ENCODE measurements around the gene SWT1. TPM values are rescaled to one million over a fixed set of nuclear protein-coding genes. Genes with fewer than 3 reads are reported as not detected.
"Not testable (repeated sequence)": the region's sequence is repeated elsewhere in the genome, so short reads cannot be mapped to it uniquely, and the experiment has no call there.

The SWT1 gene
- total RNA-seq, 1 donor from 2014 or later, result 8.3 TPM

GRCh38 chr1:185166106-185166505, 9.1 kb downstream of the SWT1 start:
- no peak for DNase-seq (ENCODE audit: low spot score)

DNA sequence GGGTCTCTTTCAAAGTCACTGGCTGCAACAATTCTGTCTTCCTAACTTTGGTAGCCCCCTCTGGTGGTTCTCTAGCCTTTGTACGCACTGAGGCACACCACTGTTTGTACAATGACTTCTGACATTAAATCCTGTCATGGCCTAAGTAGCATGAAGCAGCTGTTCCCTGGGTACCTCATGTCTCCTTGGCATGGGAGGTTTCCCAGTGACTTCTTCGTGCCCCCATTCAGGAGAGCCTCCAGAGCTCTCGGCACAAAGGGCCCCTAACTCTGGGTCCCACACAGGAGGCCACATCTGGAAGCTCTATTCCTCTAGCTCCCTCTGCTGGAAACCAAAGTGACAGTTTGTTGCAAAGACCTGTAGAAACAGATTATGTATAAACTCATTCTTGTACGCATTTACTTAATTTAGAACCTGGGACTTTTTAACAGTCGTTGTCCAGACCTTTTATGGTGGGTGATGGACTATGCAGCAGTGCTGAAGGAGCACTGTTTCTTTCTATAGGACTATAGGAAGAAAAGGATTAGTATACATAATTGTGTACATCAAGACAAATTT, 13.4 kb downstream of the SWT1 start:
- no peak for DNase-seq (ENCODE audit: low spot score)

DNA sequence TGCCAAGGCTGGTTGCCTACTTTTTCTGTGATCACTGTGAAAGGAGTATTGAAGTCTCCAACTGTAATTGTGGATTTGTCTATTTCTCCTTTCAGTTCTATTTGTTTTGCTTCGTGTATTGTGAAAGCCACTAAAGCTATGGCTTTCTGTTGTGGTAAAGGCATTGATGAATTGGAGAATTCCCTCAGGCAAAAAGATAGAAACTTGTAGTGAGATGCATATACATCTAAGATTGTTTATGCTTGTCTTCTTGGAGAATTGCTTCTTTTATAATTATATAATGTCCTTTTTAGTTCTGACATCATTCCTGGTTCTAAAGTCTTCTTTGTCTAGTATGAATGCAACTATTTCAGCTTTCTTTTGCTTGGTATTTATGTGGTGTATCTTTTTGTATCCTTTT, 36.8 kb downstream of the SWT1 start:
- no peak for DNase-seq (ENCODE audit: low spot score)

DNA sequence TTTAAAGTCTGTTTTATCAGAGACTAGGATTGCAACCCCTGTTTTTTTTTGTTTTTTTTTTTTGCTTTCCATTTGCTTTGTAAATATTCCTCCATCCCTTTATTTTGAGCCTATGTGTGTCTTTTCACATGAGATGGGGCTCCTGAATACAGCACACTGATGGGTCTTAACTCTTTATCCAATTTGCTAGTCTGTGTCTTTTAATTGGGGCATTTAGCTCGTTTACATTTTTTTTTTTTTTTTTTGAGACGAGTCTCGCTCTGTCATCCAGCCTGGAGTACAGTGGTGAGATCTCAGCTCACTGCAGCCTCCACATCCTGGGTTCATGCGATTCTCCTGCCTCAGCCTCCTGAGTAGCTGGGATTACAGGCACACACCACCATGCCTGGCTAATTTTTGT, 41.7 kb downstream of the SWT1 start:
- DNase-seq (ENCODE audit: low spot score), result not testable (repeated sequence)

DNA sequence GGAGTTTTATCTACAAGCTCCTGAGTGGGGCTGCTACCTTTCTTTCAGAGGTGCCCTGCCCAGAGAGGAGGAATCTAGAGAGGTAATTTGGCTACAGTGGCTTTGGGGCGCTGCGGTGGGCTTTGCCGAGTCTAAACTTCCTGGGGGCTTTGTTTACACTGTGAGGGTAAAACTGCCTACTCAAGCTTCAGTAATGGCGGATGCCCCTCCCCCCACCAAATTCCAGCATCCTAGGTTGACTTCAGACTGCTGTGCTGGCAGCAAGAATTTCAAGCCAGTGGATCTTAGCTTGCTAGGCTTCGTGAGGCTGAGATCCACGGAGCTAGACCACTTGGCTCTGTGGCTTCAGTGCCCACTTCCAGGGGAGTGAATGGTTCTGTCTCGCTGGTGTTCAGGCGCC, 43.9 kb downstream of the SWT1 start:
- DNase-seq (ENCODE audit: low spot score), result no peak

DNA sequence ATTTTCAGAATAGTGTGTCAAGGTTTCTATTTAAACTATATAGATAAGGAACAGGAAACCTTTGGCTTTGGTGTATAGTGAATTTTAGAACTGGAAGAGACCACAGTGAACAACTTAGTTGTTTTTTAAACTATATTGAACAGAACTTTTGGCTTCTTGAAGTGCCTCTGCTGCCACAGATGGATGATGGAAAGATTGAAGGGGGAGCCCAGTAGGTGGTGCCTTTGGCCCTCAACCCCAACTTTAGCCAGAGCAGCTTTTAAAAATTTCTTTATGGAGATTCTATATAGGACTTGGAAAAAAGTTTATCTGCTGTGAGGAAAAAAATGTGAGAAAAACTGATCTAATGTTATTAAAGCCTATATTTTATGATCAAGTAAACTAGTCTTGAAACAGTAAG, 50.2 kb downstream of the SWT1 start:
- no peak for DNase-seq (ENCODE audit: low spot score)

GRCh38 chr1:185207980-185208602, 51.1 kb downstream of the SWT1 start:
- no peak for DNase-seq (ENCODE audit: low spot score)

- DNase-seq (ENCODE audit: low spot score), result no peak
Observed at GRCh38 chr1:185208626-185209180, 51.7 kb downstream of the SWT1 start.

DNA sequence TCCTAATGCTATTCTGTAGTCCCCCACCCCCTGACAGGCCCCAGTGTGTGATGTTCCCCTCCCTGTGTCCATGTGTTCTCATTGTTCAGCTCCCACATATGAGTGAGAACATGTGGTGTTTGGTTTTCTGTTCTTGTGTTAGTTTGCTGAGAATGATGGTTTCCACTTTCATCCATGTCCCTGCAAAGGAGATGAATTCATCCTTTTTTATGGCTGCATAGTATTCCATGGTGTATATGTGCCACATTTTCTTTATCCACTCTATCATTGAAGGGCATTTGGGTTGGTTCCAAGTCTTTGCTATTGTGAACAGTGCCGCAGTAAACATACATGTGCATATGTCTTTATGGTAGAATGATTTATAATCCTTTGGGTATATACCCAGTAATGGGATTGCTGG, 52.4 kb downstream of the SWT1 start:
- DNase-seq (ENCODE audit: low spot score), result not testable (repeated sequence)

DNA sequence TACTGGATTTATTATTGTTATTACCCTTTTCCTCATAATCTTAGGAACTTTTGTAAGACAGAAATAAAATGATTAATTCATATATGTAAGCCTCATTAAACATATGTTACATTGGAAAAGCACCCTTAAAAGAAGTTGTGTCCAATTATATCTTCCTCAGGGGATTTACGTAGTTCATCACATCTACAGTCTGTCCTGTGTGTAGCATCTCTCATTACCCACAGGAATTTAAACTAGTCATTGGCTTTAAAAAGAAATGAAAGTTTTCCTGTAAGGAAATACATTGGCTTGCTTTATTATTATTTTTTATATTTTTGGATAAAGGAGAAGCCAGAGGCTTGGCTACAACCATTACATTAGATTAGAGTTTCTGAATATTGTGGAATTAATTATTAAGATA, 56.1 kb downstream of the SWT1 start:
- DNase-seq (ENCODE audit: low spot score), result no peak

DNA sequence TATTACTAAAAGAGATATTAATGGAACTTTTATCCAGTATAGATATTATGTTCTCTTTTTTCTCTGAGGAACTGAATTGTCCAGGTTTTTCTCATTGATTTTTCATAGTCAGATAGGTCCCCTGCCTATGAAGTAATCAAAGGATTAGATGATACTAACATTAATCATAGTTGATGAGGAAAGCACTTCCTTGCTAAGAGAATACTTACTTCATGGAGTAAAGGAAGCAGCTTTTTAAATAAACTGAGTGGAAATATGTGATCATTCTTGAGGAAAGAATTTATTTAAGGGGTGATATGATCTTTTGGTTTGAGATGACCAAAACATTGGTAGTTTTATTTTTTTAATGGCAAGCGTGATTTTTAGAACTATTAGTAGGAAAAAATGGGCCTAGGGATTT, 58.9 kb downstream of the SWT1 start:
- no peak for DNase-seq (ENCODE audit: low spot score)

- DNase-seq (ENCODE audit: low spot score), result no peak
Observed at GRCh38 chr1:185224132-185224531, 67.2 kb downstream of the SWT1 start.

DNA sequence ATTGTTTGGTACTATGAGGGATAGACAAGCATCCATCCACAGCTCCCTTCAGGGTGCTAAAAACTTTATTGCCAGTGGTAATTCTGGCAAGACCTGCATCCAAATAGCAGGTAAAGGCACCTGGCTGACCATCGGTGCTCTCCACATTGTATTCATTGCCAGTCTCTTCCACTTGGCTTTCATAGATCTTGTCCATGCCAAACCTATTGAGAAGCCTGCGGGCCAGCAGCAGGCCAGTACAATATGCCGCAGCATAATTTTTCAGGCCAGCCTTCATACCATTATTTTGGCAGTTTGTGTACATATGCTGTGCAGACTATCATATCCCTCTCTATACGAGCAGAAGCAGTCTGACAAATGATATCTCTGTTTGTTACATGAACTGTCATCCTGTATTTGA, 70.2 kb downstream of the SWT1 start:
- DNase-seq (ENCODE audit: low spot score), result no peak

- no peak for DNase-seq (ENCODE audit: low spot score)
Observed at GRCh38 chr1:185228979-185229378, 72.0 kb downstream of the SWT1 start.

DNA sequence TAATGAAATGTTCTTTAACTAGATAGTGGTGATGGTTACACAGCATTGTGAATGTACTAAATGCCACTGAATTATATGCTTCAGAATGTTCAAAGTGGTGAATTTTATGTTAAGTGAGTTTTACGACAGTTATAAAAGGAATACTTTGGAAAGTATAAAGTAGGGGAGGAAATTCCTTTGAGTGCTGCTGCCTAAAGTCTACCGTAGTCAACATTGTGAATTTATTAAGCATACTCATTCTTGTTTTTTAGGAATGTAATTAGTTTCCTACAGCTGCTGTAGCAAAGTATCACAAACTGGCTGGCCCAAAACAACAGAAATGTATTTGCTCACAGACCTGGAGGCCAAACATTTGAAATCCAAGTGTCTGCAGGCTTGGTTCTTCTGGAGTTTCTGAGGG, 73.0 kb downstream of the SWT1 start:
- DNase-seq (ENCODE audit: low spot score), result no peak

DNA sequence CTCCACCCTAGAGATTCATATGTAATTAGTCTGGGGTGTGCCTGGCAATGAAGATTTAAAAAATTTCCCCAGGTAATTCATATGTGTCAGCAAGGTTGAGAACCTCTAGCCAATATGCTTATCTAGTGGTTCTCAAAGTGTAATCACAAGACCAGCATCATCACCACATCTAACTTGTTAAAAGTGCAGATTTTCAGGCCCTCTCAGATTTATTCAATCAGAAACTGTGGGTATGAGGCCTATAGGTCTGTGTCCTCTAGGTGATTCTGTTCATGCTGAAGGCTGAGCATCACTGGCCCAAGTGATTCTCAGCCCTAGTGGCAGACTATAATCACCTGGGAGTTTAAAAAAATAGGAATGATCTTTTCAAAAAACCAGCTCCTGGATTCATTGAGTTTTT, 75.9 kb downstream of the SWT1 start:
- DNase-seq (ENCODE audit: low spot score), result no peak

DNA sequence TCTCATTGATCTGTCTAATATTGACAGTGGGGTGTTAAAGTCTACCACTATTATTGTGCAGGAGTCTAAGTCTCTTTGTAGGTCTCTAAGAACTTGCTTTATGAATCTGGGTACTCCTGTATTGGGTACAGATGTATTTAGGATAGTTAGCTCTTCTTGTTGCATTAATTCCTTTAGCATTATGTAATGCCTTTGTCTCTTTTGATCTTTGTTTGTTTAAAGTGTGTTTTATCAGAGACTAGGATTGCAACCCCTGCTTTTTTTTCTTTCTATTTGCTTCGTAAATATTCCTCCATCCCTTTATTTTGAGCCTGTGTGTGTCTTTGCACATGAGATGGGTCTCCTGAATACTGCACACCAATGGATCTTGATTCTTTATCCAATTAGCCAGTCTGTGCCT, 77.2 kb downstream of the SWT1 start:
- DNase-seq (ENCODE audit: low spot score), result not testable (repeated sequence)

- not testable (repeated sequence) for DNase-seq (ENCODE audit: low spot score)
Observed at GRCh38 chr1:185237176-185237575, 80.2 kb downstream of the SWT1 start.

- no peak for DNase-seq (ENCODE audit: low spot score)
Observed at GRCh38 chr1:185237661-185238060, 80.7 kb downstream of the SWT1 start.

- no peak for DNase-seq (ENCODE audit: low spot score)
Observed at GRCh38 chr1:185238447-185238846, 81.5 kb downstream of the SWT1 start.

DNA sequence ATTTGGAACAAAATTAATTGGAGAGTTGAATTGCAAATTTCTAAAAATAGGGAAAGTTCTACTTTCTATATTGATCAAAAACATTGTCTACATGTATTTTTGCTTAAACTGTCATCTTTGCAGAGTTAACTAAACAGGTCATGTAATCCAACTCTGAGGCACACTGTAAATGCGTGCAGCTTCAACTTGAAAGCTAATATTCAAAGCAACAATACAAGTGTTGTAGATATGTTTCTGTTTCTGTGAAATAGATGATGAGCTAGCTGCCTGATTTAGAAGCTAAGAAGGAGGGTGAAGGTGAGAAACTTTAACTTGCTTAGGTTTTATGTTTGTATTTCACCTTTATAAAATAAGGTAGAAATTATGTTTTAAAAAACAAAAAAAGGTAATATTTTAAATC, 82.9 kb downstream of the SWT1 start:
- DNase-seq (ENCODE audit: low spot score), result no peak

DNA sequence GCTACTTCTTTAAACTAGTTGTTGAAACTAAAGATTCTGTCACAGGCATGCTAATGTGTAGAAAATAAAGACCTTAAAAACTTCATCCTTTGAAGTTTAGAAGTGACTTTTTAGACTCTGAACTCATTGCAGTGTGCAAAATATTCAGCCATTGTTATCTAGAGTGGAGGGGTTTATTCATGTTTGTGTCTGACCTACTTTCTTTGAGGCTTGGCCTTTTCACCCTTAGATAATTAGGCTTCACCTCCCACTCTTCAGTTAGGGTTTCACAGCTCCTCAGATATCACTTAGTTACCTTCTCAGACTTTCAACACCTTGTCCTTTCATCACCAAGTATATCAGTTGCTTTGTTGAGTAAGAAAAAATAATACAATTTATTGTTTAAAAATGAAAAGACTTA, 84.2 kb downstream of the SWT1 start:
- DNase-seq (ENCODE audit: low spot score), result no peak

GRCh38 chr1:185244015-185244747, 87.2 kb downstream of the SWT1 start:
- DNase-seq (ENCODE audit: low spot score), result no peak
